B cell (primary cell): ENCODE data around the gene ATN1. TPM values are rescaled to one million over a fixed set of nuclear protein-coding genes. Genes with fewer than 3 reads are reported as not detected.
A peak's percentile ranks its signal among the peaks of the same experiment; 100 is the strongest.
"Not testable (repeated sequence)": the region's sequence is repeated elsewhere in the genome, so short reads cannot be mapped to it uniquely, and the experiment has no call there.

Source experiments
- ATAC-seq: fragments of 200-7000 bp; cut with Tn5 transposase; one replicate; pipeline ENCODE4 v1.10.0; 2021; ENCODE audit warnings: low read depth, mild to moderate bottlenecking, moderate number of reproducible peaks, moderate library complexity
- CTCF ChIA-PET: fragments of 350-600 bp; sonication (Branson Sonifier 250); formaldehyde crosslinking; loops from one replicate; lab custom pipeline; 2021; ENCODE audit warnings: antibody characterized with exemption, inconsistent platforms; lab: Charles Lee
- POLR2A ChIA-PET: fragments of 350-600 bp; sonication (Branson Sonifier 250); formaldehyde crosslinking; loops from one replicate; lab custom pipeline; 2021; ENCODE audit warnings: antibody characterized with exemption; lab: Charles Lee
- DNase-seq: peaks from one replicate; pipeline ENCODE4 v3.0.0; 2013
- H2AFZ ChIP-seq: 2 replicates; pipeline ENCODE4 v1.6.1; 2012; ENCODE audit warnings: mild to moderate bottlenecking, low read depth, low read length; ENCODE audit not compliant: insufficient read depth, poor library complexity, severe bottlenecking
- H3K27ac ChIP-seq, 2 donors: 1 replicate in 1 of 2; 2 replicates in 1 of 2; pipeline ENCODE4 v1.5.1; 2012 to 2013; ENCODE audit warnings: low read length in 2 of 2, mild to moderate bottlenecking in 2 of 2, moderate library complexity in 1 of 2
- H3K27me3 ChIP-seq, 4 experiments: fragments of 200-600 bp in 1 of 4; sonication (generic) in 1 of 4; replicated peaks in 1 of 4; 1 replicate in 2 of 4; 2 replicates in 2 of 4; pipeline versions ENCODE4 v1.6.1 to v1.7.0; 2013 to 2016; ENCODE audit warnings: low read length in 3 of 4, mild to moderate bottlenecking in 2 of 4, mixed read lengths in 1 of 4, moderate library complexity in 1 of 4; ENCODE audit not compliant: insufficient read depth in 4 of 4, control insufficient read depth in 3 of 4; ENCODE audit errors: control extremely low read depth in 1 of 4
- H3K36me3 ChIP-seq, 2 experiments: replicated peaks in 1 of 2; 1 replicate in 1 of 2; 2 replicates in 1 of 2; pipeline versions ENCODE4 v1.6.1 to v1.7.1; 2013; ENCODE audit warnings: low read length in 1 of 2; ENCODE audit not compliant: insufficient read depth in 2 of 2, control insufficient read depth in 1 of 2; ENCODE audit errors: control extremely low read depth in 1 of 2, extremely low read depth in 1 of 2
- H3K4me1 ChIP-seq, 2 donors: fragments of 200-600 bp in 1 of 2; sonication (generic) in 1 of 2; 1 replicate in 1 of 2; 2 replicates in 1 of 2; pipeline versions ENCODE4 v1.5.1 to v1.6.1; 2013 to 2017; ENCODE audit warnings: low read length in 2 of 2; ENCODE audit not compliant: control insufficient read depth in 2 of 2, insufficient read depth in 2 of 2
- H3K4me2 ChIP-seq: replicated peaks from 2 replicates; pipeline ENCODE3; 2012; ENCODE audit warnings: mild to moderate bottlenecking, low read depth, low read length; ENCODE audit not compliant: poor library complexity, severe bottlenecking
- H3K4me3 ChIP-seq, 5 experiments: fragments of 200-600 bp in 1 of 5; sonication (generic) in 1 of 5; 1 replicate in 3 of 5; 2 replicates in 2 of 5; pipeline versions ENCODE4 v1.5.1 to v1.7.0; 2011 to 2016; ENCODE audit warnings: low read length in 4 of 5, mild to moderate bottlenecking in 4 of 5, low read depth in 2 of 5, control low read depth in 1 of 5, moderate library complexity in 1 of 5; ENCODE audit not compliant: insufficient read depth in 1 of 5; ENCODE audit errors: control extremely low read depth in 1 of 5, extremely low read depth in 1 of 5
- H3K79me2 ChIP-seq: fragments of 200-600 bp; sonication (generic); one replicate; pipeline ENCODE4 v1.6.0; 2016; ENCODE audit warnings: low read length; ENCODE audit not compliant: control insufficient read depth, insufficient read depth
- H3K9ac ChIP-seq: fragments of 200-600 bp; sonication (generic); 2 replicates; pipeline ENCODE4 v1.6.1; 2017; ENCODE audit warnings: mild to moderate bottlenecking, low read length, moderate library complexity
- H3K9me3 ChIP-seq, 3 donors: one replicate each; pipeline versions ENCODE4 v1.6.1 to v1.7.1; 2013; ENCODE audit warnings: low read length in 2 of 3; ENCODE audit not compliant: control insufficient read depth in 2 of 3, insufficient read depth in 1 of 3; ENCODE audit errors: control extremely low read depth in 1 of 3
- H4K20me1 ChIP-seq: 2 replicates; pipeline ENCODE4 v1.6.0; 2012; ENCODE audit warnings: mild to moderate bottlenecking, low read length; ENCODE audit not compliant: insufficient read depth, control insufficient read depth, poor library complexity, severe bottlenecking
- H3K27ac Mint-ChIP-seq: one replicate; pipeline ENCODE4 v1.8.0; 2021; ENCODE audit warnings: mixed read lengths
- H3K27me3 Mint-ChIP-seq: one replicate; pipeline ENCODE4 v1.8.0; 2021; ENCODE audit warnings: mixed read lengths
- H3K4me1 Mint-ChIP-seq: one replicate; pipeline ENCODE4 v1.8.0; 2021; ENCODE audit warnings: mixed read lengths
- H3K4me3 Mint-ChIP-seq: one replicate; pipeline ENCODE4 v1.8.0; 2021; ENCODE audit warnings: mixed read lengths
- H3K9me3 Mint-ChIP-seq: one replicate; pipeline ENCODE4 v1.8.0; 2022; ENCODE audit warnings: mixed read lengths; ENCODE audit not compliant: insufficient read depth
- EZH2 ChIP-seq: IDR thresholded peaks from 2 replicates; pipeline ENCODE4 v1.6.1; 2012; ENCODE audit warnings: borderline replicate concordance, low read depth, mild to moderate bottlenecking, moderate library complexity, low read length; ENCODE audit not compliant: insufficient read depth, poor library complexity, severe bottlenecking
- WGBS: methylation state at CpG from one replicate; pipeline ENCODE4 v1.1.5; 2013; ENCODE audit warnings: missing lambda C conversion rate; ENCODE audit not compliant: insufficient coverage; 5-methylcytosine and 5-hydroxymethylcytosine counted together
- intact Hi-C: fragments of 100-400 bp; cut with micrococcal nuclease; formaldehyde crosslinking; loops from one replicate; pipeline ENCODE4 v1.10.0; 2022
- polyA plus RNA-seq: library from polyadenylated mRNA; depleted of rRNA; stranded (reverse); fragments of >200 nt; gene quantifications from 2 replicates; pipeline ENCODE4 v1.2.3, GENCODE V29; 2012
- total RNA-seq, 2 donors: library from RNA; stranded (reverse); fragments of 120-200 nt in 1 of 2; gene quantifications; 1 replicate in 1 of 2; 2 replicates in 1 of 2; pipeline versions ENCODE4 v1.2.3 to v1.2.4, GENCODE V29; 2013 to 2022
- TF ChIP-seq, protein P1 (sequence below): fragments of 200-600 bp; IDR thresholded peaks from one replicate; pipeline ENCODE4 v1.8.0; 2022; ENCODE audit warnings: antibody characterized with exemption, mild to moderate bottlenecking

Gene ATN1
- total and polyA plus RNA-seq, 2 donors (not counting 1 experiment from before 2014, with no cell fraction given): 21.0 to 50.8 TPM

DNA sequence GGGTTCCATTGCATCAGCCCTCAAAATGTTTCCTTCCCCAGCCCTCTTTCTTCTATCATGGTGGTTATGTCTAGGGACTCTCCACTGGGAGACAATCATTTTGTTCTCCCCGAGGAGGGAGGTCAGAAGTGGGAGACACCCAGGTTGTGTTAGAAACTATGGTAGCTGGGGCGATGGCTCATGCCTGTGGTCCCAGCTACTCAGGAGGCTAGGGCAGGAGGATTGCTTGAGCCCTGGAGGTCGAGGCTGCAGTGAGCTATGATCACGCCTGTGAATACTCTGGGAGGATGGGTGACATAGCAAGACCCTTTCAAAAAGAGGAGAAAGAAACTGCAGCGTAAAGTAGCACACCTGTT is 36.1 kb upstream of the ATN1 start:
- Histone ChIP-seq H3K4me2 (peak overlapping the region; percentile 75), H3K4me3 (peak overlapping the region; percentile 61 to 79 (median 76)), H3K27me3 (no peaks in the 10 kb centered on the region), H3K36me3 (no peaks in the 10 kb centered on the region), H3K9me3 (no peaks in the 10 kb centered on the region), H3K9ac (peak overlapping the region; percentile 68), H2AFZ (peak overlapping the region; percentile 79), H4K20me1 (no peaks in the 10 kb centered on the region), H3K27ac (peak overlapping the region; percentile 93 to 94), H3K79me2 (peaks cover 4% of the 10 kb centered on the region), H3K4me1 (peaks cover 9 to 13% of the 10 kb centered on the region in 2 donors)
- intact Hi-C loops: loop anchor here (1.0 kb wide), 8 partner anchors 13 to 138 kb away; partner anchors contain the start of genes EMG1, LPCAT3, LRRC23 and MLF2
- TF ChIP-seq, protein P1, sequence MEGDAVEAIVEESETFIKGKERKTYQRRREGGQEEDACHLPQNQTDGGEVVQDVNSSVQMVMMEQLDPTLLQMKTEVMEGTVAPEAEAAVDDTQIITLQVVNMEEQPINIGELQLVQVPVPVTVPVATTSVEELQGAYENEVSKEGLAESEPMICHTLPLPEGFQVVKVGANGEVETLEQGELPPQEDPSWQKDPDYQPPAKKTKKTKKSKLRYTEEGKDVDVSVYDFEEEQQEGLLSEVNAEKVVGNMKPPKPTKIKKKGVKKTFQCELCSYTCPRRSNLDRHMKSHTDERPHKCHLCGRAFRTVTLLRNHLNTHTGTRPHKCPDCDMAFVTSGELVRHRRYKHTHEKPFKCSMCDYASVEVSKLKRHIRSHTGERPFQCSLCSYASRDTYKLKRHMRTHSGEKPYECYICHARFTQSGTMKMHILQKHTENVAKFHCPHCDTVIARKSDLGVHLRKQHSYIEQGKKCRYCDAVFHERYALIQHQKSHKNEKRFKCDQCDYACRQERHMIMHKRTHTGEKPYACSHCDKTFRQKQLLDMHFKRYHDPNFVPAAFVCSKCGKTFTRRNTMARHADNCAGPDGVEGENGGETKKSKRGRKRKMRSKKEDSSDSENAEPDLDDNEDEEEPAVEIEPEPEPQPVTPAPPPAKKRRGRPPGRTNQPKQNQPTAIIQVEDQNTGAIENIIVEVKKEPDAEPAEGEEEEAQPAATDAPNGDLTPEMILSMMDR: no peak
- TF ChIP-seq EZH2: no peak
- H3K27me3 Mint-ChIP-seq: no peaks in the 10 kb centered on the region
- peak overlapping the region; percentile 87 for H3K4me3 Mint-ChIP-seq
- H3K27ac Mint-ChIP-seq: peak overlapping the region; percentile 91
- H3K9me3 Mint-ChIP-seq: no peaks in the 10 kb centered on the region
- ChIA-PET POLR2A (interaction anchor here (0.6 to 1.6 kb wide), 12 partner anchors 10 to 78 kb away, joined by 3 to 30 read pairs (median 4); partner anchors contain the start of genes C12orf57, CDCA3, ENO2 and RNU7-1), CTCF (interaction anchor here (0.7 to 2.7 kb wide), 25 partner anchors 8 to 338 kb away, joined by 3 to 77 read pairs (median 5); partner anchors contain the start of genes C12orf57, CDCA3, ENO2 and LPCAT3)
- no peak for ATAC-seq
- WGBS: 87% methylated on average over 3 of the region's 5 CpGs
- DNase-seq: no peak
- peaks cover 15% of the 10 kb centered on the region for H3K4me1 Mint-ChIP-seq

DNA sequence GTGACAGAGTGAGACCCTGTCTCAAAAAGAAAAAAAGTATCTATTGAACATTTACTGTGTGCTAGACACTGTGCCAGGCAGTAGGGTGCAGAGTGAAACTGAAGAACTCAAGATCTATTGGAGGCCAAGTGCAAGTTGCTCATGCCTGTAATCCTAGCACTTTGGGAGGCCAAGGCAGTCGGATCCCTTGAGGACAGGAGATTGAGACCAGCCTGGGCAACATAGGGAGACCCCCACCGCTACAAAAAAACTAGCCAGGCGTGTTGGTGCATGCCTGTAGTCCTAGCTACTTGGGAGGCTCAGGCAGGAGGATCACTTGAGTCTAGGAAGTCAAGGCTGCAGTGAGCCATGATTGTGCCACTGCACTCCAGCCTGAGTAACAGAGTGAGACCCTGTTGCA is 35.1 kb upstream of the ATN1 start:
- intact Hi-C loops, H3K9me3 Mint-ChIP-seq, H3K9me3 ChIP-seq, H3K4me3 ChIP-seq, H3K4me2 ChIP-seq, H3K27me3 ChIP-seq, H2AFZ ChIP-seq, H4K20me1 ChIP-seq, H3K27me3 Mint-ChIP-seq, H3K79me2 ChIP-seq, H3K36me3 ChIP-seq, H3K9ac ChIP-seq, ATAC-seq, DNase-seq, H3K27ac ChIP-seq: not testable (repeated sequence)
- H3K4me1 Mint-ChIP-seq: peaks cover 15% of the 10 kb centered on the region
- peak overlapping the region; percentile 87 for H3K4me3 Mint-ChIP-seq
- peak overlapping the region; percentile 44 for H3K27ac Mint-ChIP-seq
- 100% methylated on average over 3 of the region's 3 CpGs for WGBS
- H3K4me1 ChIP-seq: peaks cover 9 to 13% of the 10 kb centered on the region in 2 donors
- POLR2A ChIA-PET: interaction anchor here (0.7 kb wide), 1 partner anchor 13 kb away, joined by 7 read pairs; no protein-coding TSS in a partner anchor
- CTCF ChIA-PET: interaction anchor here (1.1 to 2.7 kb wide), 2 partner anchors 14 to 20 kb away, joined by 4 to 77 read pairs; partner anchors contain the start of gene SPSB2
